Transverse colon (tissue), 3 donors: Measurements from ENCODE around the gene BLID.

Experiments used
- CTCF ChIP-seq, 5 experiments: fragments of 200-600 bp in 3 of 5; fragments of 450-650 bp in 2 of 5; sonication (generic) in 3 of 5; IDR thresholded peaks; 1 replicate in 2 of 5; 2 replicates in 3 of 5; pipeline ENCODE4 v1.5.1; 2016 to 2017; ENCODE audit warnings: antibody characterized with exemption in 5 of 5, inconsistent platforms in 3 of 5, mild to moderate bottlenecking in 2 of 5, moderate library complexity in 1 of 5
- POLR2A ChIP-seq: fragments of 450-650 bp; IDR thresholded peaks from one replicate; pipeline ENCODE4 v1.6.1; 2016; ENCODE audit warnings: antibody characterized with exemption, mild to moderate bottlenecking, moderate library complexity

GRCh38 chr11:122074022-122074421 is 42.0 kb downstream of the BLID start:
- TF ChIP-seq POLR2A (no peak), CTCF (IDR thresholded peaks at IDR 0.05) (no peak)
